Uterine smooth muscle cell (primary cell): ENCODE results near the gene SMARCC1. TPM values are rescaled to one million over a fixed set of nuclear protein-coding genes. Genes with fewer than 3 reads are reported as not detected.

Experiments used
- total RNA-seq: library from RNA; depleted of rRNA; stranded (reverse); fragments of >200 nt; gene quantifications from 2 replicates; pipeline ENCODE4 v1.2.3, GENCODE V29; 2014

The SMARCC1 gene
- 31.4 and 33.7 TPM in 2 replicates for total RNA-seq

GRCh38 chr3:47781685-47782445 is at the start of gene SMARCC1:
SMARCC1 (minus strand) TSS chr3:47781893; CDS start chr3:47781797, 96 bp downstream.

GRCh38 chr3:47802734-47803479 is 21.2 kb upstream of the SMARCC1 start, which contains the start of gene DHX30:
DHX30 (plus strand) TSS chr3:47803138; CDS start chr3:47810684, 7,546 bp downstream.

GRCh38 chr3:47578691-47579632 is 202.7 kb downstream of the SMARCC1 start, which contains the start of gene CSPG5:
CSPG5 (minus strand) TSS chr3:47578865; CDS start chr3:47578693, 172 bp downstream.

Other genes with a start within 250 kb of the SMARCC1 start
- under 0.01 and 0.22 TPM in 2 replicates for gene CSPG5, start 203.0 kb downstream of the SMARCC1 start, total RNA-seq
- 60.2 and 83.8 TPM in 2 replicates for gene DHX30, start 21.2 kb upstream of the SMARCC1 start, total RNA-seq
- 88.9 and 109 TPM in 2 replicates for gene MAP4, start 234.5 kb upstream of the SMARCC1 start, total RNA-seq